Panc1 (cell line): ENCODE results near the gene SGO2.

Experiments
- CTCF ChIP-seq: fragments of 450-650 bp; IDR thresholded peaks from 2 replicates; pipeline ENCODE4 v1.5.1; 2017; ENCODE audit warnings: mild to moderate bottlenecking
- POLR2AphosphoS5 ChIP-seq: IDR thresholded peaks from 2 replicates; pipeline ENCODE4 v1.6.1; 2012; ENCODE audit warnings: mild to moderate bottlenecking, low read depth, low read length, moderate library complexity
- SIN3A ChIP-seq: IDR thresholded peaks from 2 replicates; pipeline ENCODE4 v1.6.1; 2012; ENCODE audit warnings: low read depth, mild to moderate bottlenecking, low read length, moderate library complexity, borderline replicate concordance; ENCODE audit not compliant: insufficient read depth
- TCF7L2 ChIP-seq: IDR thresholded peaks from 2 replicates; pipeline ENCODE4 v1.6.1; 2011; ENCODE audit warnings: mild to moderate bottlenecking, low read depth, low read length, inconsistent platforms

GRCh38 chr2:200515155-200515554 lies 10.9 kb upstream of the SGO2 start:
- TF ChIP-seq CTCF = no peak
- no peak for TF ChIP-seq POLR2AphosphoS5
- TF ChIP-seq TCF7L2 = no peak
- TF ChIP-seq SIN3A = no peak
